GM12878 (cell line): ENCODE measurements around the gene MMP7. TPM values are rescaled to one million over a fixed set of nuclear protein-coding genes. Genes with fewer than 3 reads are reported as not detected.

Experiments used
- BCL3 ChIP-seq: IDR thresholded peaks from 2 replicates; pipeline ENCODE4 v1.6.1; 2011; ENCODE audit warnings: borderline replicate concordance, low read depth, mild to moderate bottlenecking, moderate library complexity, low read length; ENCODE audit not compliant: insufficient read depth, poor library complexity, severe bottlenecking
- CREB1 ChIP-seq: IDR thresholded peaks from 2 replicates; pipeline ENCODE4 v1.6.1; 2012; ENCODE audit warnings: low read depth, mild to moderate bottlenecking, inconsistent platforms
- FOXM1 ChIP-seq: IDR thresholded peaks from 2 replicates; pipeline ENCODE4 v1.6.1; 2012; ENCODE audit warnings: low read depth, mild to moderate bottlenecking, inconsistent platforms, low read length, moderate library complexity
- IRF4 ChIP-seq: IDR thresholded peaks from 2 replicates; pipeline ENCODE4 v1.6.1; 2011; ENCODE audit warnings: low read depth, low read length
- JUNB ChIP-seq: IDR thresholded peaks from 2 replicates; pipeline ENCODE4 v1.6.1; 2016; ENCODE audit warnings: antibody characterized with exemption, mild to moderate bottlenecking
- NFIC ChIP-seq: IDR thresholded peaks from 2 replicates; pipeline ENCODE4 v1.6.1; 2012; ENCODE audit warnings: low read depth, mild to moderate bottlenecking, inconsistent platforms, low read length, moderate library complexity
- PML ChIP-seq: IDR thresholded peaks from 2 replicates; pipeline ENCODE4 v1.6.1; 2012; ENCODE audit warnings: low read length, inconsistent platforms
- PRDM15 ChIP-seq: fragments of 450-650 bp; formaldehyde crosslinking; IDR thresholded peaks from 2 replicates; pipeline ENCODE4 v1.4.0; 2020; ENCODE audit warnings: mild to moderate bottlenecking, moderate library complexity
- RUNX3 ChIP-seq: IDR thresholded peaks from 2 replicates; pipeline ENCODE4 v1.6.1; 2012; ENCODE audit warnings: low read length, inconsistent platforms
- SUZ12 ChIP-seq: fragments of 200-600 bp; sonication (generic); IDR thresholded peaks from one replicate; pipeline ENCODE4 v1.6.1; 2018; ENCODE audit warnings: antibody characterized with exemption, mild to moderate bottlenecking; ENCODE audit not compliant: unreplicated experiment
- ZBTB11 ChIP-seq: fragments of 450-650 bp; formaldehyde crosslinking; IDR thresholded peaks from 2 replicates; pipeline ENCODE4 v1.5.0; 2022; ENCODE audit warnings: mild to moderate bottlenecking, missing genetic modification characterization
- ZNF687 ChIP-seq: fragments of 450-650 bp; IDR thresholded peaks from 2 replicates; pipeline ENCODE4 v1.6.1; 2017; ENCODE audit warnings: mild to moderate bottlenecking, moderate library complexity
- polyA plus RNA-seq, 11 experiments: library from polyadenylated mRNA; depleted of rRNA in 4 of 11; unstranded in 6 of 11; stranded (reverse) in 5 of 11; fragments of >200 nt; fragmentation: Nextera tagmentation in 4 of 11; fragmentation: Illumina TruSeq in 1 of 11; extraction: Ambion mirVana in 4 of 11; extraction: Trizol in 1 of 11; gene quantifications; 1 replicate in 1 of 11; 2 replicates in 10 of 11; pipeline versions ENCODE4 v1.2.1 to v1.2.3, GENCODE V29; 2011 to 2016; ENCODE audit warnings: inconsistent platforms in 2 of 11, missing spikeins in 2 of 11, low read depth in 1 of 11
- total RNA-seq, 4 experiments: library from RNA; depleted of rRNA in 3 of 4; stranded (reverse); fragments of >200 nt in 3 of 4; fragmentation: Illumina TruSeq in 1 of 4; extraction: Trizol in 1 of 4; gene quantifications; 2 replicates each; pipeline versions ENCODE4 v1.2.1 to v1.2.3, GENCODE V29; 2013 to 2021

Gene MMP7
- total and polyA plus RNA-seq, 10 of the 15 experiments (the other 5 are each of a cell fraction or from before 2014, with no cell fraction given): 0.63 to 18.0 (median 1.1) TPM

GRCh38 chr11:102488208-102488607 lies 42.3 kb downstream of the MMP7 start (continued):
- TF ChIP-seq ZNF687: no peak
- TF ChIP-seq SUZ12: no peak
- TF ChIP-seq RUNX3: peak; percentile 37; the same call in 1 of the 2 replicates
- no peak for TF ChIP-seq BCL3
- peak; percentile 65; the same call in 1 of the 2 replicates for TF ChIP-seq NFIC
- 0 out of 2 replicates have a peak, but pooled peaks have one; percentile 14 for TF ChIP-seq CREB1
- TF ChIP-seq PML: 0 out of 2 replicates have a peak, but pooled peaks have one; percentile 41
- TF ChIP-seq IRF4: no peak
- 0 out of 2 replicates have a peak, but pooled peaks have one; percentile 36 for TF ChIP-seq FOXM1
- TF ChIP-seq PRDM15 (CRISPR knock-in tag): no peak
- TF ChIP-seq ZBTB11 (CRISPR knock-in tag): no peak
- TF ChIP-seq JUNB: peak; percentile 69
